GM18505 (cell line): ENCODE data around the gene NCEH1.

ENCODE experiments used
- ATAC-seq: cut with Tn5 transposase; IDR thresholded peaks from one replicate; pipeline ENCODE4 v1.9.1; 2021; ENCODE audit not compliant: unreplicated experiment
- POLR2A ChIP-seq: IDR thresholded peaks from 4 replicates; pipeline ENCODE4 v1.6.1; 2011; ENCODE audit warnings: borderline replicate concordance; ENCODE audit not compliant: insufficient read depth, insufficient read length; ENCODE audit errors: extremely low read depth

Gene NCEH1

GRCh38 chr3:172656602-172657001 is 54.3 kb downstream of the NCEH1 start:
- no peak for TF ChIP-seq POLR2A
- no peak for ATAC-seq

GRCh38 chr3:172655388-172655787 is 55.5 kb downstream of the NCEH1 start:
- no peak for TF ChIP-seq POLR2A
- no peak for ATAC-seq

- no peak for ATAC-seq
- TF ChIP-seq POLR2A = no peak
Observed at GRCh38 chr3:172654470-172654869, 56.4 kb downstream of the NCEH1 start.

- no peak for TF ChIP-seq POLR2A
- ATAC-seq = no peak
Observed at GRCh38 chr3:172653004-172653572, 57.8 kb downstream of the NCEH1 start.

GRCh38 chr3:172651936-172652625 is 58.8 kb downstream of the NCEH1 start:
- no peak for TF ChIP-seq POLR2A
- ATAC-seq = no peak

- ATAC-seq = no peak
- no peak for TF ChIP-seq POLR2A
Observed at GRCh38 chr3:172649987-172650386, 60.9 kb downstream of the NCEH1 start.

GRCh38 chr3:172648747-172649146 is 62.1 kb downstream of the NCEH1 start:
- no peak for ATAC-seq
- no peak for TF ChIP-seq POLR2A

- ATAC-seq = no peak
- TF ChIP-seq POLR2A = no peak
Observed at GRCh38 chr3:172647823-172648222, 63.0 kb downstream of the NCEH1 start.

- no peak for TF ChIP-seq POLR2A
- ATAC-seq = no peak
Observed at GRCh38 chr3:172647080-172647479, 63.8 kb downstream of the NCEH1 start.

GRCh38 chr3:172646439-172647015 is 64.3 kb downstream of the NCEH1 start:
- no peak for ATAC-seq

GRCh38 chr3:172644258-172644657 is 66.6 kb downstream of the NCEH1 start:
- no peak for ATAC-seq
- TF ChIP-seq POLR2A = no peak

More at GRCh38 chr3:172646439-172647015, 64.3 kb downstream of the NCEH1 start:
- no peak for TF ChIP-seq POLR2A

GRCh38 chr3:172643506-172644179 is 67.2 kb downstream of the NCEH1 start:
- no peak for ATAC-seq
- TF ChIP-seq POLR2A = no peak

- TF ChIP-seq POLR2A = no peak
- no peak for ATAC-seq
Observed at GRCh38 chr3:172641291-172641690, 69.6 kb downstream of the NCEH1 start.

GRCh38 chr3:172640751-172641150 is 70.1 kb downstream of the NCEH1 start:
- TF ChIP-seq POLR2A = no peak

More at GRCh38 chr3:172640751-172641150, 70.1 kb downstream of the NCEH1 start:
- no peak for ATAC-seq
